Measurements from ENCODE around the gene ANGPTL4.

ANGPTL4 gene

DNA sequence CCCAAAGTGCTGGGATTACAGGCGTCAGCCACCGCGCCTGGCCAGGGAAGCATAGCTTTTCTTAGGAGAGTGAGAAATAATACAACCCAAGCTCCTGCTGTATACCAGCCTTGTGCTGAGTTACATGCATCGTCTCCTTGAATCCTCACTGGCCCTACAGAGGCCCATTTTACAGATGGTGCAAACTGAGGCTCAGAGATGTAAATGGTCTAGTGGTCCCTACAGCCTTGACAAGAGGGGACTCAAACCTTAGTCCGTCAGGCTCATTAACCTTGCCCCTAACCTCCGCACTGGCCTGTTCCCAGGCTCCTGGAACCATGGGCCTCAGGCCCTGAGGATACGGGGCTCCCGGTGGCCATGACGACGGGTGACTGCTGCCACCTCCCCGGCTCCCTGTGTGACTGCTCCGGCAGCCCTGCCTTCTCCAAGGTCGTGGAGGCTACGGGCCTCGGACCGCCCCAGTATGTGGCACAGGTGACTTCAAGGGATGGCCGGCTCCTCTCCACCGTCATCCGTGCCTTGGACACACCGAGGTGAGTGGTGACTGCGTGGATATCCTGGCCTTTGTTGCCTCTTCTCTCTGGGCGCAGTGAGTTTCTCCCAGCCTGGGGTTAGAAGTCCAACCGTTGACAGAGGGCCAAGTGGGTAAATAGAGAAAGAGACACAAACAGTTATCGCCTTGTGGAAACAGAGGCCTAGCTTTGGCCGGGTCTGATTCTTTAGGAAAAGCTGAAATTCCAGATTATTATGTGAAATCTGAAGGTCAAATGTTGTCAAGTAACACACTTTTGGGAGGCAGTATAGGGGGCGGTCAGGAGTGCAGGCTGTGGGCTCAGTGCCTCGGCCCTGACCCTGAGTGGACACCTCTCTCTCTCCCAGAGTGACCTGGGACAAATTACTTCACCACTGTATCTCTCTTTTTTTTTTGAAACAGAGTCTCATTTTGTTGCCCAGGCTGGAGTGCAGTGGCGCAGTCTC, 57.8 kb downstream of the ANGPTL4 start:
- no peak for DNase-seq

DNA sequence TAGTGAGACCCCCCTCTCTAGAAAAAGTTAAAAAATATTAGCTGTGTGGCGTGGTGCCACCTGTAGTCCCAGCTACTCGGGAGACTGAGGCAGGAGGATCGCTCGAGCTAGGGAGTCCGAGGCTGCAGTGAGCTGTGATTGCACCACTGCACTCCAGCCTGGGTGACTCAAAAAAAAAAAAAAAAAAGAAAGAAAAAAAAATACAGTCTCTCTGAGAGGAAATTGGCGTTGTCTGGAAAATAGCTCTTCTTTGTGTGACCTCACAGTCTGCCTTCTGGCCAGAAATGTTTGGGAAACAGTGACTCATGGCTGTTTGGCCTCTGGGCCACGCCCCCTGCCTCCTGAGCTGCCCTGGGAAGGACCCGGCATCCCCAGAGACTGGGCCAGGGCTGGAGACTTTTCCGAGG, 59.9 kb downstream of the ANGPTL4 start:
- DNase-seq, result peak; percentile 92
